Mucosa of descending colon (tissue), 3 donors: ENCODE data around the gene UBE2QL1. TPM values are rescaled to one million over a fixed set of nuclear protein-coding genes. Genes with fewer than 3 reads are reported as not detected.

Experiments
- ATAC-seq: fragments of 200-7000 bp; cut with Tn5 transposase; one replicate; pipeline ENCODE4 v1.9.1; 2020; ENCODE audit warnings: mild to moderate bottlenecking, moderate library complexity
- DNase-seq, 3 donors: peaks; one replicate each; pipeline ENCODE4 v3.0.0-alpha.2; 2020
- H3K36me3 ChIP-seq: fragments of 200-600 bp; one replicate; pipeline ENCODE4 v1.8.0; 2021; ENCODE audit warnings: low read depth, mild to moderate bottlenecking
- H3K4me1 ChIP-seq: fragments of 200-600 bp; one replicate; pipeline ENCODE4 v1.8.0; 2021; ENCODE audit warnings: low read depth, mild to moderate bottlenecking
- H3K4me3 ChIP-seq: fragments of 200-600 bp; one replicate; pipeline ENCODE4 v1.8.0; 2021; ENCODE audit warnings: mild to moderate bottlenecking
- H3K9me3 ChIP-seq: fragments of 200-600 bp; one replicate; pipeline ENCODE4 v1.8.0; 2021; ENCODE audit warnings: mild to moderate bottlenecking
- CTCF ChIP-seq: fragments of 200-600 bp; IDR thresholded peaks from one replicate; pipeline ENCODE4 v1.8.0; 2022; ENCODE audit warnings: antibody characterized with exemption, mild to moderate bottlenecking
- intact Hi-C, 2 donors: fragments of 100-400 bp; cut with DNase I in 1 of 2; cut with micrococcal nuclease in 1 of 2; formaldehyde crosslinking; loops; one replicate each; pipeline versions ENCODE4 v1.11.0 to v1.11.1; 2022; cut with DNase I, micrococcal nuclease
- total RNA-seq, 3 donors: library from RNA; stranded (reverse); fragmentation: NEBNext Ultra II Directional in 2 of 3; extraction: Animal tissue kit (Norgen Biotek cat#: 25700) in 2 of 3; gene quantifications; one replicate each; pipeline versions ENCODE4 v1.2.1 to v1.2.4, GENCODE V29; 2021 to 2023
- donor health status: DM: no; HTN: no; CAD: no; lungs with moderate emphysema.
- donor health status: DM: no; HTN: no; CAD: no.
- donor health status: DM: no; HTN: yes; CAD: no.

Gene UBE2QL1
- total RNA-seq, 3 donors from 2014 or later = 0.19 to 4.1 (median 0.26) TPM

DNA sequence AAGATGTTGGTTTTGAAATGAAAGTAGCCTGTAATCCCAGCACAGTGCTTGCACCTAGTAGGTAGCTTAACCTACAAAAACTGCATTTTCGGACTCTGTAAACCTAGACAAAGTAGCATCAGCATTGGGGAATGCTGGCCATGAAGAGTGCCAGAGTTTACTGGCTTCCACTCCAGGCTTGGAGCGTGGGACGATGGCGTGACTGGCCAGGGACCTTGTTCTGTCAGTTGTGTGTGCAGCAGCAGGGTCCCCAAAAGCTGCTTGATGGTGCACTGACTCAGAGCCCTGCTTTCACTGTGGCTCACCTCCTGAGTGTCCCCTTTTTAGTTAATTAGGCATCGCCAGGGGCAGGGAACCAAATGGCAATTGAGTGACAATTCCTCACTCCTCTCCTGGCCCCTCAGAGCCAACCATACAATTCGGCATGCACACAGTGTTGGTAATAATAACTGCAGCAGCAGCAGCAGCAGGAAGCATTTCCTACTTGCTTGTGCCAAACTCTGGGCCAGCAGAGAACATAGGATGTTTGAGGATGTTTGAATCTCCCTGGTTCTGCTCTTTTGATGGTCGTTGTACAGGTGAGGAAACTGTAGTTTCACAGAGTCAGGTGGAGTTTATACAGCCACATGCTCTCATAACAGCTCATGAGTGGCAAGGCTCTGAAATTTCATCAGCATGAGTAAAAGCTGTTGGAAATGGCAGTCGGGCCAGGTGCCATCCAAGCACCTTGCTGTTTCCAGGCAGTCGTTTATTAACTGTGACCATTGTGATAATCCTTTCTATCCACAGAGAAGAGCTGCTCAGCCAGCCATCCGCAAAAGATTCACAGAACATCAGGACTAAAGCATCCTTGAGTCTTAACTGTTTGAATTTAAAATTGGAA, 4.2 kb downstream of the UBE2QL1 start:
- H3K4me1 ChIP-seq = no peaks in the 10 kb centered on the region
- no peaks in the 10 kb centered on the region for H3K9me3 ChIP-seq
- ATAC-seq (no peak), DNase-seq (no peak)
- intact Hi-C loops = no loop called here
- TF ChIP-seq CTCF = no peak
- H3K36me3 ChIP-seq = no peaks in the 10 kb centered on the region
- H3K4me3 ChIP-seq = no peak overlapping the region

- H3K36me3 ChIP-seq = no peaks in the 10 kb centered on the region
- no peak overlapping the region for H3K4me3 ChIP-seq
- no peak for TF ChIP-seq CTCF
- intact Hi-C loops = no loop called here
- H3K4me1 ChIP-seq = no peaks in the 10 kb centered on the region
- no peak for ATAC-seq
- no peak for DNase-seq
- H3K9me3 ChIP-seq = no peaks in the 10 kb centered on the region
Observed at GRCh38 chr5:6453937-6454560, 5.4 kb downstream of the UBE2QL1 start.

- ATAC-seq = no peak
- Histone ChIP-seq H3K9me3 (no peaks in the 10 kb centered on the region), H3K4me1 (no peaks in the 10 kb centered on the region), H3K36me3 (no peaks in the 10 kb centered on the region), H3K4me3 (no peak overlapping the region)
- DNase-seq = no peak
- TF ChIP-seq CTCF = no peak
- intact Hi-C loops = no loop called here
Observed at GRCh38 chr5:6454628-6455053, 6.0 kb downstream of the UBE2QL1 start.

DNA sequence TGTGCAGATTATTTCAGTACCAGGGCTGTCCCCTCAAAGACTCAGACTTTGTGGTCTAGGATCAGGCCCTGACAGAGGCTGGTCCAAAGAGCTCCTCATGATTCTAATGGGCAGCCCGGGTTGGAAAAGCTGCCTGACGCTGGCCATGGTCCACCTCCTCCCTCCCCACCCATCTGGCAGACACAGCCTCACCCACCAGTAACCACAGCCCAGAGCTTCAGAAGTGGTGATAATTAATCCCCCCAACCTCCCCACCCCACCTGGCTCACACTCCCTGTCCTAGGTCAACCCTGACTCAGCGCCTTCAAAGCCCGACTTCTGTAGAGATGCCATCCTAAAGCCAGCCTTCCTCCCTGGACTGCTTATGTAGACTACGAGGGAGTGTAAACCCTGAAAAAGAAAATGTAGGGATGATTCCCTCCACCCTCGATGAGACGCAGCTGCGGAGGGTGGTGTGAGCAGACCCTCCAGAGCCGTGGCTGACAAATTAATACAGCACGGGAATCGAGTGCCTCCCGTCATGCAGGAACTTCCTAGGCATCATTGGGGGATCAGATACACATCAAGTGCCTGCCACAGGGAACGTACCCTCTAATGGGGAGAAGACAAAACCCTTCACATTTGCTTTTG, 7.0 kb downstream of the UBE2QL1 start:
- H3K4me3 ChIP-seq = no peak overlapping the region
- no peak for ATAC-seq
- no peak for TF ChIP-seq CTCF
- H3K4me1 ChIP-seq = no peaks in the 10 kb centered on the region
- no peaks in the 10 kb centered on the region for H3K36me3 ChIP-seq
- intact Hi-C loops = no loop called here
- no peaks in the 10 kb centered on the region for H3K9me3 ChIP-seq
- no peak for DNase-seq

GRCh38 chr5:6456766-6457370, 8.2 kb downstream of the UBE2QL1 start:
- Histone ChIP-seq H3K9me3 (no peaks in the 10 kb centered on the region), H3K4me3 (no peak overlapping the region), H3K4me1 (no peaks in the 10 kb centered on the region), H3K36me3 (no peaks in the 10 kb centered on the region)
- no peak for DNase-seq
- intact Hi-C loops = no loop called here
- no peak for TF ChIP-seq CTCF
- ATAC-seq = no peak
